Neural progenitor cell (in vitro differentiated cells): ENCODE results near the gene IL10RA. TPM values are rescaled to one million over a fixed set of nuclear protein-coding genes. Genes with fewer than 3 reads are reported as not detected.

Source experiments
- DNase-seq: peaks from one replicate; pipeline ENCODE4 v3.0.0-alpha.2; 2016; ENCODE audit warnings: low spot score
- H2AFZ ChIP-seq: fragments of 200-600 bp; sonication (generic); replicated peaks from 2 replicates; pipeline ENCODE4 v1.6.1; 2016; ENCODE audit warnings: antibody characterized with exemption
- H3F3A ChIP-seq: fragments of 200-600 bp; sonication (generic); 2 replicates; pipeline ENCODE4 v1.6.1; 2016; ENCODE audit warnings: antibody characterized with exemption, low read depth
- H3K27ac ChIP-seq: fragments of 200-600 bp; sonication (generic); 2 replicates; pipeline ENCODE4 v1.5.1; 2016; ENCODE audit warnings: mild to moderate bottlenecking
- H3K27me3 ChIP-seq: fragments of 200-600 bp; sonication (generic); 2 replicates; pipeline ENCODE4 v1.6.1; 2016; ENCODE audit warnings: mild to moderate bottlenecking, moderate library complexity
- H3K36me3 ChIP-seq: fragments of 200-600 bp; sonication (generic); 2 replicates; pipeline ENCODE4 v1.5.1; 2016
- H3K4me1 ChIP-seq: fragments of 200-600 bp; sonication (generic); 2 replicates; pipeline ENCODE4 v1.6.1; 2016; ENCODE audit warnings: mixed run types
- H3K4me2 ChIP-seq: fragments of 200-600 bp; sonication (generic); 2 replicates; pipeline ENCODE4 v1.6.1; 2016
- H3K4me3 ChIP-seq: fragments of 200-600 bp; sonication (generic); 2 replicates; pipeline ENCODE4 v1.5.1; 2016
- H3K79me2 ChIP-seq: fragments of 200-600 bp; sonication (generic); 2 replicates; pipeline ENCODE4 v1.6.1; 2016; ENCODE audit warnings: low read depth
- H3K9ac ChIP-seq: fragments of 200-600 bp; sonication (generic); 2 replicates; pipeline ENCODE4 v1.6.1; 2016
- H3K9me3 ChIP-seq: fragments of 200-600 bp; sonication (generic); 2 replicates; pipeline ENCODE4 v1.5.1; 2016; ENCODE audit warnings: low read depth
- H4K20me1 ChIP-seq: fragments of 200-600 bp; sonication (generic); 2 replicates; pipeline ENCODE4 v1.6.1; 2016; ENCODE audit warnings: low read depth
- H3K27ac Mint-ChIP-seq: 3 replicates; pipeline ENCODE4 v1.8.0; 2021; ENCODE audit warnings: mixed read lengths
- H3K27me3 Mint-ChIP-seq: 2 replicates; pipeline ENCODE4 v1.8.0; 2022; ENCODE audit warnings: low read depth, mild to moderate bottlenecking, inconsistent platforms, moderate library complexity, mixed read lengths; ENCODE audit not compliant: insufficient read depth
- H3K36me3 Mint-ChIP-seq: 3 replicates; pipeline ENCODE4 v1.8.0; 2021; ENCODE audit warnings: mixed read lengths
- H3K4me1 Mint-ChIP-seq: 3 replicates; pipeline ENCODE4 v1.8.0; 2021; ENCODE audit warnings: mixed read lengths
- H3K4me3 Mint-ChIP-seq: 3 replicates; pipeline ENCODE4 v1.8.0; 2021; ENCODE audit warnings: mild to moderate bottlenecking, moderate library complexity, mixed read lengths
- H3K9me3 Mint-ChIP-seq: 3 replicates; pipeline ENCODE4 v1.8.0; 2020; ENCODE audit warnings: mixed read lengths
- EZH2 ChIP-seq: fragments of 200-600 bp; sonication (generic); IDR thresholded peaks from 2 replicates; pipeline ENCODE4 v1.6.1; 2017; ENCODE audit warnings: antibody characterized with exemption, mild to moderate bottlenecking, moderate library complexity
- EZH2phosphoT487 ChIP-seq: fragments of 200-600 bp; sonication (generic); IDR thresholded peaks from 2 replicates; pipeline ENCODE4 v1.6.1; 2017; ENCODE audit warnings: antibody characterized with exemption
- total RNA-seq: library from RNA; depleted of rRNA; stranded (reverse); fragments of >200 nt; gene quantifications from 2 replicates; pipeline ENCODE4 v1.2.3, GENCODE V29; 2015; ENCODE audit warnings: low replicate concordance
- TF ChIP-seq, protein P1 (sequence below): fragments of 200-600 bp; sonication (generic); IDR thresholded peaks from 2 replicates; pipeline ENCODE4 v1.5.1; 2017; ENCODE audit warnings: antibody characterized with exemption, mild to moderate bottlenecking

Gene IL10RA
- total RNA-seq, 1 donor from 2014 or later: not detected

DNA sequence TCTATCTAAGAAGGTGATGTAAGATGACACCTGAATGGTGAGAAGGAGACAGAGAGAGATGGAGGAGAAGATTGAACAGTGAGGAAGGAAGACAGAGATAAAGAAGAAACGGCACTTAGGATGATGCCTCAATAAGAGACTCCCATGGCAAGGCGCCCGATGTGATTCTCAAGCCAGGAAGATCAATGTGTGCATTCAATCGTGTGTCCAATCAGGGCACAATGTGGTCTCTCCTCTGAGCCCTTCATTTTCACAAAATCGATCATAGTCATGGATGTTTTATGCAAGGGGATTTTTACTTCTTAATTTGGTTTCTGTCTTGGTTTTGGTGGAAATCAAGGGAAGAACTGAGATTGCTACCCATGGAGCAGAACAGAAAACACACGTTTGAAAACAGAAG is 37.1 kb upstream of the IL10RA start:
- Histone ChIP-seq H3K4me1 (no peaks in the 10 kb centered on the region), H3K27me3 (no peaks in the 10 kb centered on the region), H3K4me3 (no peak overlapping the region), H3K79me2 (no peaks in the 10 kb centered on the region), H3K27ac (no peak overlapping the region), H3K9me3 (no peaks in the 10 kb centered on the region), H4K20me1 (no peaks in the 10 kb centered on the region), H3K9ac (no peak overlapping the region), H2AFZ (no peak overlapping the region), H3K4me2 (no peak overlapping the region), H3K36me3 (no peaks in the 10 kb centered on the region), H3F3A (no peaks in the 10 kb centered on the region)
- no peaks in the 10 kb centered on the region for H3K4me1 Mint-ChIP-seq
- H3K27me3 Mint-ChIP-seq: peaks cover 6% of the 10 kb centered on the region
- no peak overlapping the region for H3K27ac Mint-ChIP-seq
- H3K36me3 Mint-ChIP-seq: no peaks in the 10 kb centered on the region
- no peaks in the 10 kb centered on the region for H3K9me3 Mint-ChIP-seq
- no peak for DNase-seq
- no peak overlapping the region for H3K4me3 Mint-ChIP-seq
- TF ChIP-seq, protein P1, sequence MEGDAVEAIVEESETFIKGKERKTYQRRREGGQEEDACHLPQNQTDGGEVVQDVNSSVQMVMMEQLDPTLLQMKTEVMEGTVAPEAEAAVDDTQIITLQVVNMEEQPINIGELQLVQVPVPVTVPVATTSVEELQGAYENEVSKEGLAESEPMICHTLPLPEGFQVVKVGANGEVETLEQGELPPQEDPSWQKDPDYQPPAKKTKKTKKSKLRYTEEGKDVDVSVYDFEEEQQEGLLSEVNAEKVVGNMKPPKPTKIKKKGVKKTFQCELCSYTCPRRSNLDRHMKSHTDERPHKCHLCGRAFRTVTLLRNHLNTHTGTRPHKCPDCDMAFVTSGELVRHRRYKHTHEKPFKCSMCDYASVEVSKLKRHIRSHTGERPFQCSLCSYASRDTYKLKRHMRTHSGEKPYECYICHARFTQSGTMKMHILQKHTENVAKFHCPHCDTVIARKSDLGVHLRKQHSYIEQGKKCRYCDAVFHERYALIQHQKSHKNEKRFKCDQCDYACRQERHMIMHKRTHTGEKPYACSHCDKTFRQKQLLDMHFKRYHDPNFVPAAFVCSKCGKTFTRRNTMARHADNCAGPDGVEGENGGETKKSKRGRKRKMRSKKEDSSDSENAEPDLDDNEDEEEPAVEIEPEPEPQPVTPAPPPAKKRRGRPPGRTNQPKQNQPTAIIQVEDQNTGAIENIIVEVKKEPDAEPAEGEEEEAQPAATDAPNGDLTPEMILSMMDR: no peak
- no peak for TF ChIP-seq EZH2
- no peak for TF ChIP-seq EZH2phosphoT487

DNA sequence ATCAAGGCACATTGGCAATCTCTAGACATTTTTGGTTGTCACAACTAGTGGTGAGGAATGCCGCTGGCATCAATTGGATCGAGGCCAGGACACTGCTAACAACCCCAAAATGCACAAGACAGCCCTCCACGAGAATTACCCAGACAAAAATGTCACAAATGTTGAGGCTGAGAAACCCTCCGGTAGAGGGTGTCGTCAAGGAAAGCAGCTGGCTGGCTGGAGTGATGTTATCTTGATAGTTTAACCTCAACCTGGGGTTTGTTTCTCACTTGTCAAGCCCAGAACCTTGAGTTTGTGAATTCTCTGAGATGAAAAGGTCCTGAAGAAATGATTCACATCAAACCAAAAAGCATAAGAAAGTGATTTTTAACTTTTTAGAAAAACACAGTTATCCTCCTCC is 35.9 kb upstream of the IL10RA start:
- H3K79me2 ChIP-seq: no peaks in the 10 kb centered on the region

DNA sequence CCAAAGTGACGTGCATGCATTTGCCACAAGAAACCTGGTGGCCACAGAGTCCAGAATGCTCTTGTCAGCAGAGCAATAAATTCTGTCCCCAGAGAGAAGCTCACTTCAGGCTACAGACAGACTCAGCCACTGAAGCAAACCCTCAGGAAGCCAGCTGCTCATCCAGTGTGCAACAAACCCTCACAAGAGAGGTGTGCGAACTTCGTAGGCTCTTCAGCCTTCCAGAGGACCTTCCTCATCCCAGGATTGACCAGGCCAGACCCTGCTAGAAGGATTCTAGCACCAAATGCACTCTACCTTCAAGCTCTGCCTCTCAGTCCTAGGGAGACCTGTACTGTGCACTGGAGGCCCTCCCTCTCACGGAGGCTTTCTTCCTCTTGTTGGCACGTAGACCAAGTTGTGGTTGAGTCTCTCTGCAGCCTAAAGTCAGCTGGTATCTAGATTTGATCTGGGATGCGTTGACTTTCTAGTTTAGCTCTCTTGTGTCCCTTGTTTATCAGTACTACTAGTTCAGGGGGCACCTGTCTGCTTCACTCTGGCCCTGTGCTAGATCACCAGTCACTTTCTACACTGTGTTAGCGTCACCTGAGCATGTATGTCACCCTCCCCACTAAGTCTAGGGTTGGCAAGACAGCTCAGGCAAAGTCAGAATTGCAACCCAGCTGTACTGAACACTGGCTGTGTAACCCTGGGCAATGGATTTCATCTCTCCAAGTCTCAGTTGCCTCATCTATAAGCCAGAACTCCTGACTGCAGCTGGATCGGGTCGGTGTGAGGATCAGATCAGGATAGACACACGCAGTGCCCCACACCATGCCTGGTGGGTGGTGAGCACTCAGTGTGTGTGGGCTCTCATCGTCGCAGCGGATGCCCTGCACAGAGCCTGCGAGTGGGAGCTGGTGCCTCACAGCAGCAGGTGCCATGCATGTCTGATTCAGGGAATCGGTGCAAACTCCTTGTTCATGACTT is 34.9 kb upstream of the IL10RA start:
- Histone ChIP-seq H3K27me3 (no peaks in the 10 kb centered on the region), H4K20me1 (no peaks in the 10 kb centered on the region), H3K4me1 (no peaks in the 10 kb centered on the region), H3K9me3 (no peaks in the 10 kb centered on the region), H3K27ac (no peak overlapping the region), H3K9ac (no peak overlapping the region), H3K36me3 (no peaks in the 10 kb centered on the region), H3K4me3 (no peak overlapping the region), H3K79me2 (no peaks in the 10 kb centered on the region), H3K4me2 (no peak overlapping the region), H2AFZ (no peak overlapping the region), H3F3A (no peaks in the 10 kb centered on the region)
- peaks cover 6% of the 10 kb centered on the region for H3K27me3 Mint-ChIP-seq
- no peak overlapping the region for H3K4me3 Mint-ChIP-seq
- H3K36me3 Mint-ChIP-seq: no peaks in the 10 kb centered on the region
- DNase-seq: no peak
- no peak for TF ChIP-seq EZH2phosphoT487
- no peak for TF ChIP-seq EZH2
- TF ChIP-seq, protein P1: no peak
- H3K27ac Mint-ChIP-seq: no peak overlapping the region
- H3K4me1 Mint-ChIP-seq: no peaks in the 10 kb centered on the region
- no peaks in the 10 kb centered on the region for H3K9me3 Mint-ChIP-seq

More for the DNA sequence above, 35.9 kb upstream of the IL10RA start:
- Mint-ChIP-seq H3K36me3 (no peaks in the 10 kb centered on the region), H3K27ac (no peak overlapping the region), H3K4me1 (no peaks in the 10 kb centered on the region), H3K4me3 (no peak overlapping the region), H3K9me3 (no peaks in the 10 kb centered on the region), H3K27me3 (peaks cover 6% of the 10 kb centered on the region)
- Histone ChIP-seq H3K9me3 (no peaks in the 10 kb centered on the region), H3K9ac (no peak overlapping the region), H3F3A (no peaks in the 10 kb centered on the region), H3K27ac (no peak overlapping the region), H4K20me1 (no peaks in the 10 kb centered on the region), H3K36me3 (no peaks in the 10 kb centered on the region), H3K4me2 (no peak overlapping the region), H2AFZ (no peak overlapping the region), H3K27me3 (no peaks in the 10 kb centered on the region), H3K4me1 (no peaks in the 10 kb centered on the region), H3K4me3 (no peak overlapping the region)
- no peak for DNase-seq
- TF ChIP-seq EZH2 (no peak), EZH2phosphoT487 (no peak)
- TF ChIP-seq, protein P1: no peak
